ENCODE data around the gene CCL18.

DNA sequence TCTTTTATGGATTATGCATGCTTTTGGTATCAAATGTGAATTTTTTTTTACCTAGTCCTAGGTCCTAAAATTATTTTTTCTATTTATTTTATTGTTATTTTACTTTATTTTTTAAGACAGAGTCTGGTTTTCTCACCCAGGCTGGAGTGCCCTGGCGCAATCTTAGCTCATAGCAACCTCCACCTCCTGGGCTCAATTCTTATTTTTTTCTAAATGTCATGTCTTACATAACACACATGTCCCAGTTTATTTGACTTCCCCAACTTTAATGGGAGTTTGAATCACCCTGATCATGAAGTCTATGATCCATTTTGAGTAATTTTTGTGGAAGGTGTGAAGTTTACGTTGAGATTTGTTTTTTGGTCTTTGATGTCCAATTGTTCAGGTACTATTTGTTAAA lies 3.3 kb upstream of the CCL18 start:
- TF ChIP-seq EZH2 (IDR thresholded peaks at IDR 0.05) (no peak), POLR2AphosphoS5 (IDR thresholded peaks at IDR 0.05; ENCODE audit: borderline replicate concordance, low read depth, low read length) (no peak), FOXP2 (optimal IDR thresholded peaks at IDR 0.05; ENCODE audit: control extremely low read depth, extremely low read length, insufficient read depth) (no peak)
